Loucy (cell line): ENCODE data around the gene TRIM3.

Source experiments
- H2AFZ ChIP-seq: fragments of 200-600 bp; sonication (generic); 2 replicates; pipeline ENCODE4 v1.6.0; 2016; ENCODE audit warnings: antibody characterized with exemption, mild to moderate bottlenecking, low read length, moderate library complexity
- H3F3A ChIP-seq: fragments of 200-600 bp; 2 replicates; pipeline ENCODE4 v1.6.0; 2016; ENCODE audit warnings: antibody characterized with exemption, low read depth, mild to moderate bottlenecking
- H3K27me3 ChIP-seq: fragments of 200-600 bp; sonication (generic); 2 replicates; pipeline ENCODE4 v1.6.1; 2014; ENCODE audit warnings: low read length, mild to moderate bottlenecking; ENCODE audit not compliant: insufficient read depth, poor library complexity, severe bottlenecking
- H3K36me3 ChIP-seq: fragments of 200-600 bp; sonication (generic); 2 replicates; pipeline ENCODE4 v1.6.1; 2016; ENCODE audit warnings: low read length; ENCODE audit not compliant: insufficient read depth
- H3K4me1 ChIP-seq: fragments of 200-600 bp; sonication (generic); 2 replicates; pipeline ENCODE4 v1.5.1; 2014; ENCODE audit warnings: low read length, mild to moderate bottlenecking; ENCODE audit not compliant: insufficient read depth, poor library complexity, severe bottlenecking
- H3K4me2 ChIP-seq: fragments of 200-600 bp; sonication (generic); 2 replicates; pipeline ENCODE4 v1.6.0; 2014; ENCODE audit warnings: antibody characterized with exemption, low read length, low read depth, mild to moderate bottlenecking; ENCODE audit not compliant: poor library complexity, severe bottlenecking
- H3K4me3 ChIP-seq: fragments of 200-600 bp; sonication (generic); 2 replicates; pipeline ENCODE4 v1.5.1; 2014; ENCODE audit warnings: low read length, mild to moderate bottlenecking, mixed read lengths; ENCODE audit not compliant: poor library complexity, severe bottlenecking
- H3K79me2 ChIP-seq: fragments of 200-600 bp; sonication (generic); 2 replicates; pipeline ENCODE4 v1.6.1; 2014; ENCODE audit warnings: low read length; ENCODE audit not compliant: insufficient read depth
- H3K9ac ChIP-seq: fragments of 200-600 bp; sonication (generic); 2 replicates; pipeline ENCODE4 v1.6.0; 2014; ENCODE audit warnings: mild to moderate bottlenecking, low read depth, low read length, moderate library complexity; ENCODE audit not compliant: poor library complexity, severe bottlenecking
- H3K9me2 ChIP-seq: fragments of 200-600 bp; sonication (generic); replicated peaks from 2 replicates; pipeline ENCODE4 v1.6.1; 2016; ENCODE audit warnings: low read depth, low read length, mixed read lengths
- H3K9me3 ChIP-seq: fragments of 200-600 bp; sonication (generic); 2 replicates; pipeline ENCODE4 v1.6.1; 2014; ENCODE audit warnings: mild to moderate bottlenecking, antibody characterized with exemption, low read length, low read depth; ENCODE audit not compliant: insufficient read depth
- H4K20me1 ChIP-seq: fragments of 200-600 bp; sonication (generic); 2 replicates; pipeline ENCODE4 v1.6.0; 2014; ENCODE audit warnings: antibody characterized with exemption, low read length, mild to moderate bottlenecking; ENCODE audit not compliant: insufficient read depth, poor library complexity, severe bottlenecking
- CTCF ChIP-seq: fragments of 200-600 bp; sonication (generic); conservative IDR thresholded peaks from 2 replicates; pipeline ENCODE4 v1.5.1; 2014; ENCODE audit warnings: mild to moderate bottlenecking, antibody characterized with exemption, low read length
- EZH2phosphoT487 ChIP-seq: fragments of 200-600 bp; IDR thresholded peaks from 2 replicates; pipeline ENCODE4 v1.6.1; 2018; ENCODE audit warnings: antibody characterized with exemption, mild to moderate bottlenecking, moderate library complexity, borderline replicate concordance

Gene TRIM3

GRCh38 chr11:6427516-6427915 lies 46.2 kb downstream of the TRIM3 start:
- Histone ChIP-seq H3K79me2 (no peaks in the 10 kb centered on the region), H2AFZ (no peak overlapping the region), H3K36me3 (no peaks in the 10 kb centered on the region), H3K27me3 (no peaks in the 10 kb centered on the region), H3K9me3 (no peaks in the 10 kb centered on the region), H3K9me2 (no peaks in the 10 kb centered on the region), H3K4me2 (no peak overlapping the region), H3K9ac (no peak overlapping the region), H3K4me1 (no peaks in the 10 kb centered on the region), H3K4me3 (no peak overlapping the region), H3F3A (no peaks in the 10 kb centered on the region), H4K20me1 (no peaks in the 10 kb centered on the region)
- TF ChIP-seq EZH2phosphoT487, result no peak
- no peak for TF ChIP-seq CTCF

GRCh38 chr11:6420677-6421076 lies 53.1 kb downstream of the TRIM3 start:
- no peak overlapping the region for H3K9ac ChIP-seq
- H4K20me1 ChIP-seq, result no peaks in the 10 kb centered on the region
- no peak overlapping the region for H3K4me3 ChIP-seq
- peaks cover 14% of the 10 kb centered on the region for H3K27me3 ChIP-seq
- H3K79me2 ChIP-seq, result no peaks in the 10 kb centered on the region
- H3K4me1 ChIP-seq, result no peaks in the 10 kb centered on the region
- H3K9me2 ChIP-seq, result no peaks in the 10 kb centered on the region
- H3F3A ChIP-seq, result no peaks in the 10 kb centered on the region
- no peak overlapping the region for H3K4me2 ChIP-seq
- TF ChIP-seq EZH2phosphoT487 (no peak), CTCF (no peak)
- H3K36me3 ChIP-seq, result no peaks in the 10 kb centered on the region
- no peak overlapping the region for H2AFZ ChIP-seq
- H3K9me3 ChIP-seq, result no peaks in the 10 kb centered on the region

- Histone ChIP-seq H3F3A (no peaks in the 10 kb centered on the region), H2AFZ (peak within 1 kb of the TSS; percentile 67; the same call in 1 of the 2 replicates), H3K4me1 (peaks cover 11% of the 10 kb centered on the region), H3K9ac (no peak within 1 kb of the TSS), H3K36me3 (no peaks in the 10 kb centered on the region), H3K9me3 (no peaks in the 10 kb centered on the region), H3K4me2 (peak within 1 kb of the TSS; percentile 62), H4K20me1 (no peaks in the 10 kb centered on the region), H3K4me3 (peak within 1 kb of the TSS; percentile 68), H3K9me2 (no peaks in the 10 kb centered on the region), H3K79me2 (no peaks in the 10 kb centered on the region), H3K27me3 (peaks cover 14% of the 10 kb centered on the region)
- TF ChIP-seq EZH2phosphoT487, result no peak
- TF ChIP-seq CTCF, result no peak
Observed at GRCh38 chr11:6419009-6419631, 54.6 kb downstream of the TRIM3 start, which contains the start of gene APBB1. TSS of gene APBB1 (minus strand) at chr11:6419094. CDS start at chr11:6411347, 7,747 bp downstream.
